ENCODE measurements around the gene CCDC80.

CCDC80 gene

DNA sequence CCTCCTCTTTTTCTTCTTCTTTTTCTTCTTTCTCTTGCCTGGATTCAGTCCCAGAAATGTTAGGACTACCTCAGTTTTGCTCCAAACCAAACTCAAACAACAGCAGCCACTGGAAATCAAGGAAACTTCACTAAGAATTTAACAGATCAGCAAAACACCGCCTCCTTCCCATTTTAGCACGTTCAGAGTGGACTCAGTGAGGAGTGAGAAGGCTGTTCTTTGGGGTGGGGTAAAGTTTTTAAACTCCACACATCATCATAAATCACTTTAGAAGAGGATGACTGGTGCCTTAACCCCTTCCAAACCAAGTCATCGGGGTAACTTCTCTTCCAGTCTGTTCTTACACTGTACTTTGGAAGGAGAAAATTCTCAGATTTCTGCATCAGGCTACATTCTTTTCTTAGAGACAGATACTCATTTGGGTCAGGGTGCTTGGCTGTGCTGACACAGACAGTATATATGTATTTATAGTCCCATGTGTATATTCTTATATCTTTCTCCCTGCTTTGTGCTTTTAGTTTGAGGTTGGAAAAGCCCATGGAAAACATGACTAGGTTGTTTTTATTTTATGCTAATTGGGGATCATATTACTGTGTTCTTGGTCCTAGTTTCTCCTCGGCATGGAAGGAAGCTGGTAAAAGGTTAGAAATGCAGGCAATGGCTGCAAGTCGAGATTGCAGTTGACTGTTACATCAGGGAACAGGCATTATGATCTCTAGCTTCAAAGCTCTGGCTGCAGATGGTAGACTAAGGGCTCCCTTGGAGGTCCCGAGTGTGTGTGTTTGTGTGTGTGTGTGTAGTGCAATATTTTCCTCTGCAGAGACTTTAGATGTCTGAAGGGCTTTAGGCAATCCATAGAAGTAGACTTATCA is at the start of gene CCDC80:
Gene CCDC80, minus strand, starts transcription at position 214 of the 872 bp plus-strand sequence. CDS start 1,238 bp downstream, outside the sequence.
- Histone ChIP-seq H3K27ac (ENCODE audit: extremely low read depth, low read depth, low read length) (peak within 1 kb of the TSS; percentile 61), H3K4me1 (ENCODE audit: control insufficient read depth, insufficient read depth, low read length) (no peaks in the 10 kb centered on the region), H3K36me3 (ENCODE audit: control insufficient read depth in 2 of 2, insufficient read depth in 1 of 2, low read length in 2 of 2) (no peaks in the 10 kb centered on the region), H3K4me3 (ENCODE audit: low read depth, low read length) (peak within 1 kb of the TSS; percentile 21), H3K9me3 (ENCODE audit: control insufficient read depth, insufficient read depth, low read depth, low read length) (no peaks in the 10 kb centered on the region)
- ChIA-PET POLR2A (interaction anchor here (0.6 to 1.7 kb wide), 5 partner anchors 56 to 378 kb away, joined by 3 to 4 read pairs (median 3); partner anchors contain the start of gene GTPBP8), CTCF (interaction anchor here (0.7 to 3.2 kb wide), 8 partner anchors 7 to 413 kb away, joined by 3 to 31 read pairs (median 17); no protein-coding TSS in a partner anchor)
- no peak for TF ChIP-seq ZNF660 (tag by site-specific recombination; IDR thresholded peaks at IDR 0.05)
- TF ChIP-seq, protein P1, sequence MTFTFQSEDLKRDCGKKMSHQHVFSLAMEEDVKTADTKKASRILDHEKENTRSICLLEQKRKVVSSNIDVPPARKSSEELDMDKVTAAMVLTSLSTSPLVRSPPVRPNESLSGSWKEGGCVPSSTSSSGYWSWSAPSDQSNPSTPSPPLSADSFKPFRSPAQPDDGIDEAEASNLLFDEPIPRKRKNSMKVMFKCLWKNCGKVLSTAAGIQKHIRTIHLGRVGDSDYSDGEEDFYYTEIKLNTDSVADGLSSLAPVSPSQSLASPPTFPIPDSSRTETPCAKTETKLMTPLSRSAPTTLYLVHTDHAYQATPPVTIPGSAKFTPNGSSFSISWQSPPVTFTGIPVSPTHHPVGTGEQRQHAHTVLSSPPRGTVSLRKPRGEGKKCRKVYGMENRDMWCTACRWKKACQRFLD (tag by site-specific recombination; IDR thresholded peaks at IDR 0.05) = no peak
- no peak for TF ChIP-seq ZNF416 (tag by site-specific recombination; IDR thresholded peaks at IDR 0.05)
- no peak for TF ChIP-seq ZBTB11 (tag by site-specific recombination; conservative IDR thresholded peaks at IDR 0.05; ENCODE audit: low read depth)
- TF ChIP-seq ZNF426 (tag by site-specific recombination; IDR thresholded peaks at IDR 0.05) = no peak
- TF ChIP-seq PRDM10 (tag by site-specific recombination; IDR thresholded peaks at IDR 0.05) = no peak
- TF ChIP-seq ZNF23 (tag by site-specific recombination; IDR thresholded peaks at IDR 0.05; ENCODE audit: borderline replicate concordance) = no peak
- TF ChIP-seq ZNF202 (tag by site-specific recombination; IDR thresholded peaks at IDR 0.05; ENCODE audit: borderline replicate concordance) = no peak
- TF ChIP-seq ZNF324 (tag by site-specific recombination; IDR thresholded peaks at IDR 0.05) = no peak
- no peak for TF ChIP-seq HOXA7 (CRISPR knock-in tag; IDR thresholded peaks at IDR 0.05; ENCODE audit: borderline replicate concordance)
- TF ChIP-seq ZFP69B (tag by site-specific recombination; IDR thresholded peaks at IDR 0.05) = no peak
- no peak for TF ChIP-seq ZNF37A (tag by site-specific recombination; IDR thresholded peaks at IDR 0.05)
- TF ChIP-seq ZSCAN23 (tag by site-specific recombination; IDR thresholded peaks at IDR 0.05) = no peak
- TF ChIP-seq ZNF621 (tag by site-specific recombination; IDR thresholded peaks at IDR 0.05) = no peak
- TF ChIP-seq MYNN (tag by site-specific recombination; IDR thresholded peaks at IDR 0.05; ENCODE audit: borderline replicate concordance) = no peak
- TF ChIP-seq, protein P2, sequence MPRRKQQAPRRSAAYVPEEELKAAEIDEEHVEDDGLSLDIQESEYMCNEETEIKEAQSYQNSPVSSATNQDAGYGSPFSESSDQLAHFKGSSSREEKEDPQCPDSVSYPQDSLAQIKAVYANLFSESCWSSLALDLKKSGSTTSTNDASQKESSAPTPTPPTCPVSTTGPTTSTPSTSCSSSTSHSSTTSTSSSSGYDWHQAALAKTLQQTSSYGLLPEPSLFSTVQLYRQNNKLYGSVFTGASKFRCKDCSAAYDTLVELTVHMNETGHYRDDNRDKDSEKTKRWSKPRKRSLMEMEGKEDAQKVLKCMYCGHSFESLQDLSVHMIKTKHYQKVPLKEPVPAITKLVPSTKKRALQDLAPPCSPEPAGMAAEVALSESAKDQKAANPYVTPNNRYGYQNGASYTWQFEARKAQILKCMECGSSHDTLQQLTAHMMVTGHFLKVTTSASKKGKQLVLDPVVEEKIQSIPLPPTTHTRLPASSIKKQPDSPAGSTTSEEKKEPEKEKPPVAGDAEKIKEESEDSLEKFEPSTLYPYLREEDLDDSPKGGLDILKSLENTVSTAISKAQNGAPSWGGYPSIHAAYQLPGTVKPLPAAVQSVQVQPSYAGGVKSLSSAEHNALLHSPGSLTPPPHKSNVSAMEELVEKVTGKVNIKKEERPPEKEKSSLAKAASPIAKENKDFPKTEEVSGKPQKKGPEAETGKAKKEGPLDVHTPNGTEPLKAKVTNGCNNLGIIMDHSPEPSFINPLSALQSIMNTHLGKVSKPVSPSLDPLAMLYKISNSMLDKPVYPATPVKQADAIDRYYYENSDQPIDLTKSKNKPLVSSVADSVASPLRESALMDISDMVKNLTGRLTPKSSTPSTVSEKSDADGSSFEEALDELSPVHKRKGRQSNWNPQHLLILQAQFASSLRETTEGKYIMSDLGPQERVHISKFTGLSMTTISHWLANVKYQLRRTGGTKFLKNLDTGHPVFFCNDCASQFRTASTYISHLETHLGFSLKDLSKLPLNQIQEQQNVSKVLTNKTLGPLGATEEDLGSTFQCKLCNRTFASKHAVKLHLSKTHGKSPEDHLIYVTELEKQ (tag by site-specific recombination; IDR thresholded peaks at IDR 0.05; ENCODE audit: borderline replicate concordance) = no peak
- no peak for TF ChIP-seq ZNF24 (tag by site-specific recombination; IDR thresholded peaks at IDR 0.05)
- no peak for TF ChIP-seq ZNF404 (tag by site-specific recombination; IDR thresholded peaks at IDR 0.05)
- TF ChIP-seq ZNF561 (tag by site-specific recombination; IDR thresholded peaks at IDR 0.05; ENCODE audit: borderline replicate concordance) = 0 out of 2 replicates have a peak, but pooled peaks have one; percentile 40
- no peak for TF ChIP-seq ZNF529 (tag by site-specific recombination; IDR thresholded peaks at IDR 0.05; ENCODE audit: insufficient replicate concordance)
- TF ChIP-seq ZNF514 (tag by site-specific recombination; IDR thresholded peaks at IDR 0.05) = no peak
- TF ChIP-seq ZBTB44 (tag by site-specific recombination; IDR thresholded peaks at IDR 0.05) = 0 out of 2 replicates have a peak, but pooled peaks have one; percentile 6
